ENCODE measurements around the gene ZKSCAN3.
A peak's percentile ranks its signal among the peaks of the same experiment; 100 is the strongest.
"Not testable (repeated sequence)": the region's sequence is repeated elsewhere in the genome, so short reads cannot be mapped to it uniquely, and the experiment has no call there.

ZKSCAN3 gene

GRCh38 chr6:28377879-28378278 lies 28.1 kb downstream of the ZKSCAN3 start:
- no peak for DNase-seq

GRCh38 chr6:28378644-28379043 lies 28.9 kb downstream of the ZKSCAN3 start:
- no peak for DNase-seq

GRCh38 chr6:28380381-28380780 lies 30.6 kb downstream of the ZKSCAN3 start:
- DNase-seq, result no peak

GRCh38 chr6:28383235-28384142 lies 33.7 kb downstream of the ZKSCAN3 start:
- no peak for DNase-seq

- DNase-seq, result no peak
Observed at GRCh38 chr6:28384143-28384533, 34.4 kb downstream of the ZKSCAN3 start.

GRCh38 chr6:28390688-28391087 lies 40.9 kb downstream of the ZKSCAN3 start:
- DNase-seq, result no peak

- no peak for DNase-seq
Observed at GRCh38 chr6:28393912-28394662, 44.3 kb downstream of the ZKSCAN3 start.

GRCh38 chr6:28395918-28396317 lies 46.2 kb downstream of the ZKSCAN3 start:
- no peak for DNase-seq

GRCh38 chr6:28399350-28400121 lies 49.8 kb downstream of the ZKSCAN3 start, which contains the start of gene ZSCAN12:
ZSCAN12 (minus strand) TSS chr6:28399747; CDS start chr6:28398405, 1,342 bp downstream.
- peak; percentile 91 for DNase-seq

- DNase-seq, result no peak
Observed at GRCh38 chr6:28400122-28400451, 50.3 kb downstream of the ZKSCAN3 start.

- no peak for DNase-seq
Observed at GRCh38 chr6:28401172-28401571, 51.4 kb downstream of the ZKSCAN3 start.

GRCh38 chr6:28402197-28402596 lies 52.5 kb downstream of the ZKSCAN3 start:
- DNase-seq, result no peak

GRCh38 chr6:28403923-28404322 lies 54.2 kb downstream of the ZKSCAN3 start:
- not testable (repeated sequence) for DNase-seq

- no peak for DNase-seq
Observed at GRCh38 chr6:28407401-28407800, 57.7 kb downstream of the ZKSCAN3 start.

- no peak for DNase-seq
Observed at GRCh38 chr6:28408076-28408802, 58.5 kb downstream of the ZKSCAN3 start.

GRCh38 chr6:28410767-28411166 lies 61.0 kb downstream of the ZKSCAN3 start:
- no peak for DNase-seq

- no peak for DNase-seq
Observed at GRCh38 chr6:28413681-28414080, 63.9 kb downstream of the ZKSCAN3 start.

Measured in NCI-H2171 (cell line).